ENCODE measurements around the gene GPR84. TPM values are rescaled to one million over a fixed set of nuclear protein-coding genes. Genes with fewer than 3 reads are reported as not detected.
"Not testable (repeated sequence)": the region's sequence is repeated elsewhere in the genome, so short reads cannot be mapped to it uniquely, and the experiment has no call there.

Gene GPR84
- total RNA-seq, 1 donor from 2014 or later = not detected

DNA sequence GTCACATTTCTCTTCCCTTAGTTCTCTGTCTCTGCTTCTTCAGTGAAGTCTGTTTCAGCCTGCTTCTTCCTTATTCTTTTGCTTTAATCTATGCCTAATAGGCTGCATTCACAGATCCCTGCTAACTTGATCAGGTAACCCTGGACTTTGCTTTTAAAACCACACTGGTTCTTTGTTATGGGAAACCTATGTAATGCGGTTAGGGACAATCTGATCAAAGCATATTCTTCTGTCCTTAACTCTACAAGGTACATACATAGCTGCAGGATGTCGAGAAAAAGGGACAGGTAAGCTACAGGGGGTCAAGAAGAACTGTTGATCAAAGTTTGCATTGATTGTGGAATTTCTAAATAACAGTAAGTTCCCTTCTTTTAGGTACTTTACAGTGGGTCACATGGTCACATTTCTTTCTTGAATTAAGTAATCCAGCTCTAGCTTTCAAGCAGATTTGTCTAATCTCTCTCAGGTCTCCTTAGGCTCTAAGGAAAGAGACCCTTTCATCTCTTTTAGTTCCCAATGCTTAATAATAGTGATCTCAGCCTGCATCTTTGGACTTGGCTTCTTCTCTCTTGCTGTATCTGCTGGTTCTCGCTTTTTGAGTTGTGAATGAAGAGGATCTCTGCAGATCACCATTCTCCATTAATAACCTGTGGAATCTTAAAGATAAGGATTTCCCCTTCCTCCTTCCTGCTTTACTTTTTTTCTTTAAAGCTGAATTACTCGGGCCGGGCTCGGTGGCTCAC lies 35.5 kb downstream of the GPR84 start:
- no peak for DNase-seq (ENCODE audit: extremely low read depth, low read depth, low spot score)

GRCh38 chr12:54325442-54326109 lies 38.7 kb downstream of the GPR84 start:
- not testable (repeated sequence) for DNase-seq (ENCODE audit: extremely low read depth, low read depth, low spot score)

GRCh38 chr12:54324617-54325441 lies 39.5 kb downstream of the GPR84 start, which contains the start of gene COPZ1:
TSS of gene COPZ1 (plus strand) at chr12:54325131. CDS start at chr12:54325164, 33 bp downstream.
- peak; percentile 98 for DNase-seq (ENCODE audit: extremely low read depth, low read depth, low spot score)

DNA sequence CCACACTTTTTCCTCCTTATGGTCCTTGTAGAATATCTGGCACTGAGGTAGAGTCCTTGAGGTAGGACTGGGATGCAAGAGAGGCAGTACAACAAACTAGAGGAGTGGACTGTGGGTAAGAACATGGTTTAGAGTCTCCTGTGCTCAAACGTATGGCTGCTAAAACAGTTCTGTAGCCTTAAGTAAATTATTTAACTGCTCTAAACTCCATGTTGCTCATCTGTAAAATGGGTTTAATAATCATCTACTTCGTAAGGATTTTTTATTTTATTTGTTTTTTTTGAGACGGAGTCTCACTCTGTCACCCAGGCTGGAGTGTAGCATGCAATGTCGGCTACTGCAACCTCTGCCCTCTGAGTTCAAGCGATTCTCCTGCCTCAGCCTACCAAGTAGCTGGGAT lies 42.9 kb downstream of the GPR84 start:
- DNase-seq (ENCODE audit: extremely low read depth, low read depth, low spot score) = no peak

Other genes starting within 250 kb of the GPR84 start
- 16.3 and 19.0 TPM in 2 replicates for gene SMUG1, start 175.5 kb downstream of the GPR84 start, total RNA-seq
- 41.5 and 49.4 TPM in 2 replicates for gene CBX5, start 84.4 kb downstream of the GPR84 start, total RNA-seq
- 488 and 499 TPM in 2 replicates for gene HNRNPA1, start 83.8 kb downstream of the GPR84 start, total RNA-seq
- not detected in 2 replicates for gene NFE2, start 63.5 kb downstream of the GPR84 start, total RNA-seq
- gene COPZ1, start 39.4 kb downstream of the GPR84 start, total RNA-seq = 115 and 194 TPM in 2 replicates
- 5.6 and 6.0 TPM in 2 replicates for gene ZNF385A, start 20.2 kb upstream of the GPR84 start, total RNA-seq
- 786 and 1,054 TPM in 2 replicates for gene ITGA5, start 54.8 kb upstream of the GPR84 start, total RNA-seq
- not detected in 2 replicates for gene GTSF1, start 109.1 kb upstream of the GPR84 start, total RNA-seq
- 0.29 TPM in 1 of 2 replicates, not detected in the other for gene NCKAP1L, start 133.3 kb upstream of the GPR84 start, total RNA-seq
- gene PDE1B, start 185.1 kb upstream of the GPR84 start, total RNA-seq = not detected in 2 replicates
- 0.15 TPM in 1 of 2 replicates, not detected in the other for gene PPP1R1A, start 224.2 kb upstream of the GPR84 start, total RNA-seq

Data from glomerular endothelial cell (primary cell).